HUES48 (cell line): ENCODE results near the gene TPGS1.
"Not testable (repeated sequence)": the region's sequence is repeated elsewhere in the genome, so short reads cannot be mapped to it uniquely, and the experiment has no call there.

Experiments
- H3K27ac ChIP-seq: one replicate; pipeline ENCODE4 v1.7.0; 2013; ENCODE audit warnings: low read depth, low read length, inconsistent platforms
- H3K27me3 ChIP-seq: 2 replicates; pipeline ENCODE4 v1.6.1; 2013; ENCODE audit warnings: mild to moderate bottlenecking, low read length; ENCODE audit not compliant: control insufficient read depth, insufficient read depth
- H3K36me3 ChIP-seq: 2 replicates; pipeline ENCODE4 v1.6.1; 2013; ENCODE audit warnings: low read length; ENCODE audit not compliant: control insufficient read depth, insufficient read depth
- H3K4me1 ChIP-seq: 2 replicates; pipeline ENCODE4 v1.6.1; 2013; ENCODE audit warnings: mild to moderate bottlenecking, low read length; ENCODE audit not compliant: control insufficient read depth, insufficient read depth
- H3K4me3 ChIP-seq: 2 replicates; pipeline ENCODE4 v1.5.1; 2013; ENCODE audit warnings: mild to moderate bottlenecking, low read depth, low read length
- H3K9ac ChIP-seq: 2 replicates; pipeline ENCODE4 v1.6.1; 2013; ENCODE audit warnings: mild to moderate bottlenecking, low read depth, low read length, moderate library complexity
- H3K9me3 ChIP-seq: 2 replicates; pipeline ENCODE4 v1.6.1; 2013; ENCODE audit warnings: low read length; ENCODE audit not compliant: control insufficient read depth, insufficient read depth

The TPGS1 gene

GRCh38 chr19:480016-480855 lies 27.1 kb upstream of the TPGS1 start:
- Histone ChIP-seq H3K4me1 (peaks cover 1% of the 10 kb centered on the region; the same call in 1 of the 2 replicates), H3K9me3 (no peaks in the 10 kb centered on the region), H3K9ac (no peak overlapping the region), H3K36me3 (no peaks in the 10 kb centered on the region), H3K27me3 (no peaks in the 10 kb centered on the region), H3K4me3 (no peak overlapping the region), H3K27ac (no peak overlapping the region)

- H3K9ac ChIP-seq, H3K36me3 ChIP-seq, H3K9me3 ChIP-seq, H3K4me1 ChIP-seq, H3K27ac ChIP-seq, H3K4me3 ChIP-seq, H3K27me3 ChIP-seq: not testable (repeated sequence)
These were observed 26.2 kb upstream of the TPGS1 start for GRCh38 chr19:481100-481499.

- Histone ChIP-seq H3K27me3 (no peaks in the 10 kb centered on the region; the same call in 1 of the 2 replicates), H3K9ac (no peak overlapping the region), H3K36me3 (no peaks in the 10 kb centered on the region), H3K27ac (no peak overlapping the region), H3K4me3 (no peak overlapping the region), H3K9me3 (no peaks in the 10 kb centered on the region), H3K4me1 (peaks cover 9% of the 10 kb centered on the region; the same call in 1 of the 2 replicates)
These were observed 24.9 kb upstream of the TPGS1 start for GRCh38 chr19:482186-483041.

- no peaks in the 10 kb centered on the region; the same call in 1 of the 2 replicates for H3K27me3 ChIP-seq
- H3K9me3 ChIP-seq = no peaks in the 10 kb centered on the region
These were observed 23.8 kb upstream of the TPGS1 start for GRCh38 chr19:483332-484072.

GRCh38 chr19:484494-484893 lies 22.8 kb upstream of the TPGS1 start:
- Histone ChIP-seq H3K9ac (no peak overlapping the region), H3K27me3 (no peaks in the 10 kb centered on the region; the same call in 1 of the 2 replicates), H3K27ac (no peak overlapping the region), H3K4me1 (peaks cover 9% of the 10 kb centered on the region; the same call in 1 of the 2 replicates), H3K36me3 (no peaks in the 10 kb centered on the region), H3K9me3 (no peaks in the 10 kb centered on the region), H3K4me3 (no peak overlapping the region)

More at GRCh38 chr19:483332-484072, 23.8 kb upstream of the TPGS1 start:
- Histone ChIP-seq H3K4me3 (no peak overlapping the region), H3K36me3 (no peaks in the 10 kb centered on the region), H3K4me1 (peaks cover 9% of the 10 kb centered on the region; the same call in 1 of the 2 replicates), H3K27ac (no peak overlapping the region), H3K9ac (no peak overlapping the region)

GRCh38 chr19:485077-485476 lies 22.2 kb upstream of the TPGS1 start:
- Histone ChIP-seq H3K4me3 (no peak overlapping the region), H3K27ac (no peak overlapping the region), H3K36me3 (no peaks in the 10 kb centered on the region), H3K9me3 (no peaks in the 10 kb centered on the region), H3K9ac (no peak overlapping the region), H3K4me1 (peaks cover 9% of the 10 kb centered on the region; the same call in 1 of the 2 replicates), H3K27me3 (no peaks in the 10 kb centered on the region; the same call in 1 of the 2 replicates)

- H3K4me1 ChIP-seq = peaks cover 9% of the 10 kb centered on the region; the same call in 1 of the 2 replicates
- peak overlapping the region; percentile 21 for H3K27ac ChIP-seq
- peak overlapping the region; percentile 29; the same call in 1 of the 2 replicates for H3K4me3 ChIP-seq
- no peaks in the 10 kb centered on the region for H3K9me3 ChIP-seq
- no peak overlapping the region for H3K9ac ChIP-seq
- H3K27me3 ChIP-seq = no peaks in the 10 kb centered on the region; the same call in 1 of the 2 replicates
- H3K36me3 ChIP-seq = no peaks in the 10 kb centered on the region
These were observed 21.6 kb upstream of the TPGS1 start for GRCh38 chr19:485583-486236.

- Histone ChIP-seq H3K4me3 (peak overlapping the region; percentile 88), H3K27ac (peak overlapping the region; percentile 75), H3K27me3 (no peaks in the 10 kb centered on the region; the same call in 1 of the 2 replicates)
These were observed 18.5 kb upstream of the TPGS1 start for GRCh38 chr19:488505-489417.

GRCh38 chr19:489418-490196 lies 17.7 kb upstream of the TPGS1 start:
- Histone ChIP-seq H3K27ac (no peak overlapping the region), H3K4me1 (peaks cover 9% of the 10 kb centered on the region; the same call in 1 of the 2 replicates), H3K36me3 (no peaks in the 10 kb centered on the region), H3K4me3 (peak overlapping the region; percentile 88), H3K27me3 (no peaks in the 10 kb centered on the region; the same call in 1 of the 2 replicates), H3K9ac (no peak overlapping the region; the same call in 1 of the 2 replicates), H3K9me3 (no peaks in the 10 kb centered on the region)

More at GRCh38 chr19:488505-489417, 18.5 kb upstream of the TPGS1 start:
- peak overlapping the region; percentile 74 for H3K9ac ChIP-seq
- H3K4me1 ChIP-seq = peaks cover 9% of the 10 kb centered on the region; the same call in 1 of the 2 replicates
- H3K9me3 ChIP-seq = no peaks in the 10 kb centered on the region
- no peaks in the 10 kb centered on the region for H3K36me3 ChIP-seq
